Cerebellar cortex (tissue), 1 donor: ENCODE data around the gene RUNDC1.
"Not testable (repeated sequence)": the region's sequence is repeated elsewhere in the genome, so short reads cannot be mapped to it uniquely, and the experiment has no call there.

Experiments
- DNase-seq: peaks from one replicate; pipeline ENCODE4 v3.0.0-alpha.2; 2015; ENCODE audit warnings: low spot score

The RUNDC1 gene

DNA sequence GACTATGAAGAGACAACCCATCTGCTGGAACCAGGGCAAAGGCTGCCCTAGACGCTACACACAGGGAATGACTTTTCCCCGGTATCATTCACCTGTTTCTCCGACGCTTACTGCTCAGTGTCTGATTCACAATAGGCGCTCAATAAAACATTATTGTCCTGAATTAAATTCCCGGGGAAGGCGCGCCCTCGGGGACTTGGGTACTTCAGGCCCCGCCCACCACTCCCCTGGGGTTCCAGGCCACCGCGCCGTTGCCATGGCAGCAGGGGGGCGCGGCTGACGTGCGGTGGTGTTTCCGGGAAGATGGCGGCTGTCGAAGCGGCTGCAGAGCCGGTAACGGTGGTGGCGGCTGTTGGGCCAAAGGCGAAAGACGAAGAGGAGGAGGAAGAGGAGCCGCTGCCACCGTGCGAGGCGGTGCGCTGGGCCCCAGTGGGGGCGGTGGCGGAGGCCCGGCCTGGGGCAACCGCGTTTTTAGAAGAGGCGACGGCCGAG is at the start of gene RUNDC1:
TSS of gene RUNDC1 (plus strand) at position 292 of the 492 bp plus-strand sequence. CDS start at position 304, 12 bp downstream.
- peak; percentile 87 for DNase-seq

DNA sequence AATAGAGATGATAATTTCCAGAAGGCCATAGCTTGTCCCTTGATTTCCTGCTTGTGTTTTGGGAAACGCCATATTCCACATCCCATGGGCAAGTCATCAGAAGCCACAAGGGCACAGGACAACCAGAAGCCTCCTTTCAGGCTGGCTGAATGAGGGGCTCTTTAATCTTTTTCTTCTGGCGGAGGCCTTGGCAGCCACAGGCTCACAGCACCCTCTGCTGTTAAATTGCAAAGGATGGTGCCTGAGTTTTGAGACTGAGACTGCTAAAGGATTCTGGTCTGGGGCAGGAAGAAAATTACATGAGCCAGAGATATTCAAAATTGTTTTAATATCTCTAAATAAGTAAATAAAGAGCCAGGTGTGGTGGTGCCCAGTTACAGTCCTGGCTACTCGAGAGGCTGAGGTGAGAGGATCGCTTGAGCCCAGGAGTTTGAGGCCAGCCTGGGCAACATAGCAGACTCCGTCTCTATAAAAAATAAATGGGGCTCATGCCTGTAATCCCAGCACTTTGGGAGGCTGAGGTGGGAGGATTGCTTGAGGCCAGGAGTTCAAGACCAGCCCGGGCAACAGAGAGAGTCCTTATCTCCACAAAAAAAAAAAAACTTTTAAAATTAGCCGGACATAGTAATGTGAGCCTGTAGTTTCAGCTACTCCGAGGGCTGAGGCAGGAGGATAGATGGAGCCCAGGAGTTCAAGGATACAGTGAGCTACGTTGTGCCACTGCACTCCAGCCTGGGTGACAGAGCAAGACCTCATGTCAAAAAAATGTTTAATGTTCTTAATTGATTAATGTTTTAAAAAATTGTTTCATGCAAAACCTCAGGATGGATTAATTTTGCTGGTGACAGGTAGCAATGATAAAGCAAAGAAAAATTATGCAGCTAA is 42.4 kb upstream of the RUNDC1 start:
- DNase-seq = peak; percentile 58

DNA sequence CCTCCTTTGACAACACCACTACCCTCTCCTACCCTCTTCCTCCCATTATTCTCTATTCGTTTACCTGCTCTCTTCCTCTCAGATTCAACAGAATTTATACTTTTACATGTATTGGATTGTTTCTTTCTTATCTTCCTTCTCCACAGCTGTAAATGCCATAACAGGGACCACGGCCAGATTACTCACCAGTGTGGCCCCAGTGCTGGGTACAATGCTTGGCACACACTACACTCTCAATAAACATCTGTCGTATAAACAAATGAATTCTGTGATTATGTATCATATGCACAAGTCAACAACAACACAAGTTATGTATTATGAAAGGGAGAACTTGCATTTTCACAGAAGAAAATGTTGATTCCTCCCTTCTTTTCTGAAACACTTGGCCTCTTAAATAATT is 36.2 kb upstream of the RUNDC1 start:
- no peak for DNase-seq

DNA sequence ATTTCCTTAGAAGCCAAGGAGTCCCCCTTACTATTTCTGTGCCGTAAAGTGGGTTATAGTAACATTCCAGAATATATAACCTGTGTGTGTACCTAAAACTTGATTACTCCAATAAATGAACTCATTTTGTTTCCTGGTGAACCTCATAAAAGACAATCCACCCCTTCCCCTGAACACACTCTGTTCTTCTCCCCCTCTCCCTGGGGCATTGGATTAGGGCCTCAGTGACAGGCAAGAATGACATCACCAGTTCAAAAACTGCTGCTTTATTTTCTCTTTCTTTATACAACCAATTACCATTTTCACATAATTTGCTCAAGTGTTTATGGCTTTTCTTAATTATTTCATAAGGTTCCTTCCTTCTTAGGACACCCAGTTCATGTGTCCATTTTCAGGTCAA is 33.6 kb upstream of the RUNDC1 start:
- no peak for DNase-seq

DNA sequence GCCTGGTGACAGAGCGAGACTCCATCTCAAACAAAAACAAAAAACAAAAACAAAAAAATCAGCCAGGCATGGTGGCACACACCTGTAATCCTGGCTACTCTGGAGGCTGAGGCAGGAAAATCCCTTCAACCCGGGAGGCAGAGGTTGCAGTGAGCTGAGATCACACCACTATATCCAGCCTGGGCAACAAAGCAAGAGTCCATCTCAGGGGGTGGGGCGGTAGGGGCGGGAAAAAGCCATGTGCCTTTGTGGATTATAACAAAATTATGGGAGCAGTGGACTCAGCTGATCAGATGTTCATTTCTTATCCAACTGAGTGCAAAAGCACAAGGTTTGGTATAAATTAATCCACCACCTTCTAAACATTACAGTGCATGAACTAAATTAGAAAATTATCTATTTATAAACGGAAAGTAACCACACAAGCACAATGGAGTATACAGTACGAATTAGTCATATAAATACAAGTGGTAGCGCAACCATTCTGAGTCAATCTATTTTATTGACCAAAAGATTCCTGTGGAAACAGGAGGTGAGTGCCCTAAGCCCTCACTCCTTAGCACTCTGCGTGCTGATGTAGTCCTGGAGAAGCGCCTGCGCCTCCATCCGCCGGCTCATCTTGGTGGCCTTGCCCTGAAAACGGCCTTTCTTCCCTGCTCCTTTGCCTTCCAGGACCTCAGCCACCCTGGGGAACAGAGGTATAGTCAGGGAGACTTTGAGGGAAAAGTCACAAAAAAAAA is 30.2 kb upstream of the RUNDC1 start:
- DNase-seq = no peak

DNA sequence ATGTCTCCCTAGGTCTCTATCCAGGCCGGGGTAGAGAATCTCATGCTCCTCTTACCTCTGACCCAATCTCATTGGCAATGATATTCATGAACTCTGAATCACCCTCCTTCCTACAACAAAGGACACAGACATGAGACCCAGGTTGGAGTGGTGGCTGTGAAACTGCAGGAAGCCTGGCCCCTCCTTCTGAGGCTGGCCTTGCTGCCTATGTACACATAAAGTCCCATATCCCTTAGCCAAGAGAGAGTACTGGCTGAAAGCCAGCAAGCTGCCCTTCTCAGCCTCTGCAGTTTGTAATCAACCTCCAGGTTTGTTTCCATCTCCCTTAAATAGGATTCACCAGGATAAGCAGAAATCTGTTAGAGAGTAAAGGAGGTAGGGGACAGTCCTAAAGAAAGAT is 26.7 kb upstream of the RUNDC1 start:
- no peak for DNase-seq

DNA sequence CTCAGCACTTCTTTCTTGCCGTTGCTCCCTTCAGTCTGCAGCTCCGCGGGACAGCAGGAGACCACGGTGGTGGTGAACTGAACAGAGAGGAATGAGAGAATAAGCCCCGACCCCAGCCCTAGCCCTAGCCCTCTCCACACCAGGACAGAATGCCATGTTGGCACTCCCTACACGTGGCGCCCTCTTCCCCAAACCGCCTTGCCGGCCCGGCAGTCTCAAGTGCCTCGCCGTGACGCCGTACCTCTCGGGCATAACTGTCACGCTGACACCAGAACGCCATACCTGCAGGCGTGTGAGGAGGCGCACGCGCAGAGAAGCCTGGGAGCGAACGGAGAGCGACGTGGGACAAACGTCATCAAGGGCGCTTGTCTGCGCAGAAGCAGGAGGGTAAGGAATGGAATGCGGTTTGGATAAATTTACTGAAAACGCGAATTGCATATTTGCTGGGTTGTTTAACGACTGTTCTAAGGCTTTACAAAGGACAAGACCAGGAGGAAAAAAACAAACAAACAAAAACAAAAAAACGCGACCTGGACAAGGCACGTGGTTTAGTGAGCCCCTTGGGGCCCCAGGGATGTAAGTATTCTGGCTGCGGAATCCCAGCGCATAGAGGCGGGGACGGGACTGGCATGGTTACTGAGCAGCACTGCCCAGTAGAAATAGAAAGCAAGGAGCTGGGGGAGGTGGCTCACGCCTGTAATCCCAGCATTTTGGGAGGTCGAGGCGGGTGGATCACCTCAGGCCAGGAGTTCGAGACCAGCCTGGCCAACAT is 16.0 kb upstream of the RUNDC1 start, which contains the start of gene AARSD1:
TSS of gene AARSD1 (minus strand) at position 294 of the 772 bp plus-strand sequence. CDS start at position 280, 14 bp downstream.
- DNase-seq = peak; percentile 95

DNA sequence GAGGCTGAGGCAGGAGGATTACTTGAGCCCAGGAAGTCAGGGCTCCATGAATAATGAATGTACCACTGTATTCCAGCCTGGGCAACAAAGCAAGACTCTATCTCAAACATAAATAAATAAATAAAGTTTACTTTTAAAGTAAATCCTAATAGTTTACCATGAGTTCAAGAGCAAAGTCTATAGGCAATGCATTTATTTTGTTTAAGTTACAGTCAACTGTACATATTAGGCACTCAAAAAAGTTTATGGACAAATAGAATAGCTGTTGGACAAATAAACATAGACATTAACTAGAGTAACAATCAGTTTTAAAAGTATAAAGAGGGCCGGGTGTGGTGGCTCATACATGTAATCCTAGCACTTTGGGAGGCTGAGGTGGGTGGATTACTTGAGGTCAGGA is 12.4 kb upstream of the RUNDC1 start:
- DNase-seq = no peak

DNA sequence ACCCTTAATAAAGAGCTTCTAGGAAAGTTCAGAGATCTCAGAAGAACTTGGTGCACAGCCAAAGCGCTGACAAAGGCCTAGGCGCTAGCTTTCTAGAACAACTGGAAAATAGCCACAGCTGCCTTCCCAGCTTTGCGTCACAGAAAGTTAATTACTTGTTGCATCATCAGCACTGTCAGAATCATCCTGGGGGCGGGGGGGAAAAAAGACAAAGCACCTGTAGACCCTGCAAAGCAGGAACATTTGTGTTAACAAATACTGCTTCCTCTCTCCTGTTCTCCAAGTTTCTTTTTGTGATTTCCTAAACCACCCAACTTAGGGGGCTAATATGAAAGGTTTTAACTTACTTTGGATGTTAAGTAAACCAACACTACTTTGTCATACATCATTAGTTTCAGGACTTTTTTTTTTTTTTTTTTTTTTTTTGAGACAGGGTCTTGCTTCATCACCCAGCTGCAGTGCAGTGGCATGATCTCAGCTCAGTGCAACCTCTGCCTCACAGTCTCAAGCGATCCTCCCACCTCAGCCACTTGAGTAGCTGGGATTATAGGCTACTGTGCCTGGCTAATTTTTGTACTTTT is 11.3 kb upstream of the RUNDC1 start:
- no peak for DNase-seq

DNA sequence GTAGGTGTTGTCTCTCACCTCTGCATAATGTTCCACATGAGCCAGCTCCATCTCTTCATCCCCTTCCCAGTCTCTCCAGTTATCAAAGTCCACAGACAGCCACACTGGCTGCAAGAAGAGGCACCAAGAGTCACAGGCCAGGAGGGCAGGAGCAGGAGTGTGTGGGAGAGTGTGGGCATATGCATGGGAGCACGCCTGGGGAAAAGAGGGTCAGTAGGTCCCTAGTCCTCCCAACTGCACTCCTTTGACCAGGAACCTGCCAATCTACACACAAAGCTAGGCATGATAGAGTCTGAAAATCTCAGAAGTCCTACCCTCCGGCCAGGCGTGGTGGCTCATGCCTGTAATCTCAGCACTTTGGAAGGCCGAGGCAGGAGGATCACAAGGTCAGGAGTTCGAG is 8.8 kb upstream of the RUNDC1 start:
- no peak for DNase-seq

DNA sequence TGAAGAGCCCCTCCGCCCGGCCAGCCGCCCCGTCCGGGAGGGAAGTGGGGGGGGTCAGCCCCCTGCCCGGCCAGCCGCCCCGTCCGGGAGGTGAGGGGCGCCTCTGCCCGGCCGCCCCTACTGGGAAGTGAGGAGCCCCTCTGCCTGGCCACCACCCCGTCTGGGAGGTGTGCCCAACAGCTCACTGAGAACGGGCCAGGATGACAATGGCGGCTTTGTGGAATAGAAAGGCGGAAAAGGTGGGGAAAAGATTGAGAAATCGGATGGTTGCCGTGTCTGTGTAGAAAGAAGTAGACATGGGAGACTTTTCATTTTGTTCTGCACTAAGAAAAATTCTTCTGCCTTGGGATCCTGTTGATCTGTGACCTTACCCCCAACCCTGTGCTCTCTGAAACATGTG is 7.0 kb upstream of the RUNDC1 start:
- not testable (repeated sequence) for DNase-seq

DNA sequence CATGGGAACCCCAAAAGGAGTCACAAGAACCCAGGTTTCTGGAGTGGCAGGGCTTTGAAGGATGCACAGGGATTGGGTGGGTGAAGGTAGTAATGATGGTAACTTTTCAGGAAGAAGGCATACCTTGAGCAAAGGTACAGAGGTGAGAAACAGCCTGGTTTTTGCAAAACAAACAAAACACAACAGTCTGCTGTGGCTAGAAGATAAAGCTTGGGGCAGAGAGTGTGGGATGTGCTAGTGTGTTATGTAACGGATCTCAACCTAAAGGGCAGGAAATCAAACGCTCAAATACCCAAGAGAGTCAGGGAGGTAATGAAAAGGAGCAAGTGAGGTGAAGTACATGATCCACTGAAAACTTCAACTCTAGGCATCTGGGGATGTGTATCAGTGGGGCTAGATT is 5.1 kb upstream of the RUNDC1 start:
- no peak for DNase-seq

DNA sequence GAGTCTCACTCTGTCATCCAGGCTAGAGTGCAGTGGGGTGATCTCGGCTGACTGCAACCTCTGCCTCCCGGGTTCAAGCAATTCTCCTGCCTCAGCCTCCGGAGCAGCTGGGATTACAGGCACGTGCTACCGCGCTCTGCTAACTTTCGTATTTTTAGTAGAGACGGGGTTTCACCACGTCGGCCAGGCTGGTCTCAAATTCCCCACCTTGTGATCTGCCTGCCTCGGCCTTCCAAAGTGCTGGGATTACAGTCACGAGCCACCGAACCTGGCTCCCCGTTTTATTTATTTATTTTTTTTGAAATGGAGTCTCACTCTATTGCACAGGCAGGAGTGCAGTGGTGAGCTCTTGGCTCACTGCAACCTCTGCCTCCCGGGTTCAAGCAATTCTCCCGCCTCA is 4.7 kb upstream of the RUNDC1 start:
- DNase-seq = not testable (repeated sequence)

DNA sequence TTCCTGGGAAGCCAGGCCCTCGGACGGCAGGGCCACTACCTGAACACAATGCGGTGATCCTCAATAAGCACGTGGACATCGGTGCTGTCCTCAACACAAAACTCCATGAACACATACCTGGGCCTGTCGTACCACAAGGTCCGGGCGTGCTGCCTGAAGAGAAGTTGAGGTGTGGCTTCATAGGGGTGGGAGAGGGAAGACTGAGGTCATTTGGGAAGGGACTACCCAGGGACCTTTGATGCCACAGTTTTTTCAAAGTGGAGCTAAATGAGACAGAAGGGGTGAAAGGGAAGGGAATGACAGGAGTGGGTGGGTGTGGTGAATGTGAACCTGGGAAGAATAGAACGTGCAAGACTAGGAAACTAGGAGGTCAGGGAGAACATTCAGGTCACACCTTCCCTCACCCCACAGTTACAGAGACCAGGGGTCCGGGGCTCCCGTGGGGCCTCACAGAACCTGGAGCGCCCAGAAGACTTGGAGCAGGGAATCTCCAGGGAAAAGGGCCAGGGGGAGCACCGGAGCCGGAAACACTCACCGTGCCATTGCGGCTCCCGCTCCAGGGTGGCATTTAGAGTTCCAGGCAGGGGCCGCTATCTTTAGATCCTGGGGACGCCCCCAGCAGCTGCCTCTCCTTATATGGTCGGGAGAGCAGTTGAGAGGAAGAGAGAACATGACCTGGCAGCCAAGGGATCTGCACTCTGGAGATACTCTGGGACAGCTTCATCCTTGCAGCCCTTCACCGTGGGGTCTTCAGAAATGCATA is 673 bp upstream of the RUNDC1 start, which contains the start of gene PTGES3L:
TSS of gene PTGES3L (minus strand) at position 570 of the 763 bp plus-strand sequence. CDS start at position 543, 27 bp downstream.
- DNase-seq = no peak

DNA sequence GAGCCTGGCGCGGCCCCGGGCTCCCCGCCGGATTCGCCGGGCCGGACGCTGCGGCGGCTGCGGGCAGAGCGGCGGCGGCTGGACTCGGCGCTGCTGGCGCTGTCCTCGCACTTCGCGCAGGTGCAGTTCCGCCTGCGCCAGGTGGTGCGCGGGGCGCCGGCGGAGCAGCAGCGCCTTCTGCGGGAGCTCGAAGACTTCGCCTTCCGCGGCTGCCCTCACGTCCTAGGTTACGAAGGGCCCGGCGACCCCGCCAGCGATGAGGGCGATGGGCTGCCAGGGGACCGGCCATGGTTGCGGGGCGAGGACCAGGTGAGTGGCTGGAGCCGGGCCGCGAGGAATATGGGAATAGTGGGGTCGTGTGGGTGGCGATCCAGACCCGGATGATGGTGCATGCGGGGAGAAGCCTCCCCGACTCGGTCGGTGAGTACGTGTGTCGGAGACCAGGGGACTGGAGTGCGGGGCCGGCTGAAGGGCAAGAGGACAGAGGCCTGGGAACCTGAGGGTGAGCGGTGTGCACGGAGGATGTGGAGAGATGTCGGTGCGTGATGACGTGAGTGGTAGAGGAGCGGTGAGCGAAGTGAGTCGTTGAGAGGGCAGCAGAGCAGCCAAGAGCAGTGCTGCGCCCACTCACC is 517 bp downstream of the RUNDC1 start:
- DNase-seq = peak; percentile 72

DNA sequence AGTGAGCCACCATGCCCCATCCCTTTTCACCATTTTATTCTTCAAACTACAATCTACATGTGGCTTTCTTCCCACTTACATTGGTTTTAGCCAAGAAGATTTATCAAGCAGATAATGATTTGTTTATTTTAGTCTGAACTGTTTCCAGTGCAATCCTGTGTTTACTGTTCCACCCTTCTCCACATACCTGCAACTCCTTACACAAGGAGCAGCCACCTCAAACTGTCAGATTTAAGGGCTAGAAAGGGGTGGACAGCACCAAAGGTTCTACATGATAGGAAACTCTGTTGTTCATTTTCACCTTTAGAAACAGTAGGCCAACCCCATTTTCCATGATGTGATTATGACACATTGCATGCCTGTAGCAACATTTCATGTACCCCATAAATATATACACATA is 1.9 kb downstream of the RUNDC1 start:
- no peak for DNase-seq

DNA sequence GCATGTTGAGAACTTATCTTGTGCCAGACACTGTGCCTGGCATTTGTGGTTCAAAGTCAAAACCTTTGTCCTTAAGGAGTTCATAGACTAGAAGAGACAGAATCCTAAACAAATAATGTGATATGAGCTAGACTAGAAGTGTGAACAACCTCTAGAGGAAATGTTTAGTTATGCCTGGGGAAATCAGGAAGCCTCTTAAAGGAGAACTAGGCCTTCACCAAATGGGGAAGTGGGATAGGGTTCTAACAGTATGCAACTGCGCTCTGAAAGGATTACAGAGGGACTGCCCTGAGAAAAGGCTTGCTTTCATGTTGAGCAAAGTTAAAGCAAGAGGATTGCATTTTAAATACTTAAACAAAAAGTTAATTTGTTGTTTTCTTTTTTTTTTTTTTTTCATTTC is 4.9 kb downstream of the RUNDC1 start:
- no peak for DNase-seq

DNA sequence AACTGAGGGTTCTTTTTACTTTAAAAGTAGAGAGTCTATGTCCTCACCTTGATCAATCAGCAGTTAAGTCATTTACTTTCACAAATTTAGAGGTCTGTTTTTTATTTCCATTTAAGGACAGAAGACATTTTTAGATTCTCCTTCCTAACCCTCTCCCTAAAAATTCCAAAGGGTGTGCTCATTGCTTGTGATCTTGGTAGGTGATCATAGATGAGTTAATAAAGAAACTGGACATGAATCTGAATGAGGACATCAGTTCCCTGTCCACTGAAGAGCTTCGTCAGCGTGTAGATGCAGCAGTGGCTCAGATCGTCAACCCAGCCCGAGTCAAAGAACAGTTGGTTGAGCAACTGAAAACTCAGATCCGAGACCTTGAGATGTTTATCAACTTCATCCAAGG is 8.8 kb downstream of the RUNDC1 start:
- no peak for DNase-seq

DNA sequence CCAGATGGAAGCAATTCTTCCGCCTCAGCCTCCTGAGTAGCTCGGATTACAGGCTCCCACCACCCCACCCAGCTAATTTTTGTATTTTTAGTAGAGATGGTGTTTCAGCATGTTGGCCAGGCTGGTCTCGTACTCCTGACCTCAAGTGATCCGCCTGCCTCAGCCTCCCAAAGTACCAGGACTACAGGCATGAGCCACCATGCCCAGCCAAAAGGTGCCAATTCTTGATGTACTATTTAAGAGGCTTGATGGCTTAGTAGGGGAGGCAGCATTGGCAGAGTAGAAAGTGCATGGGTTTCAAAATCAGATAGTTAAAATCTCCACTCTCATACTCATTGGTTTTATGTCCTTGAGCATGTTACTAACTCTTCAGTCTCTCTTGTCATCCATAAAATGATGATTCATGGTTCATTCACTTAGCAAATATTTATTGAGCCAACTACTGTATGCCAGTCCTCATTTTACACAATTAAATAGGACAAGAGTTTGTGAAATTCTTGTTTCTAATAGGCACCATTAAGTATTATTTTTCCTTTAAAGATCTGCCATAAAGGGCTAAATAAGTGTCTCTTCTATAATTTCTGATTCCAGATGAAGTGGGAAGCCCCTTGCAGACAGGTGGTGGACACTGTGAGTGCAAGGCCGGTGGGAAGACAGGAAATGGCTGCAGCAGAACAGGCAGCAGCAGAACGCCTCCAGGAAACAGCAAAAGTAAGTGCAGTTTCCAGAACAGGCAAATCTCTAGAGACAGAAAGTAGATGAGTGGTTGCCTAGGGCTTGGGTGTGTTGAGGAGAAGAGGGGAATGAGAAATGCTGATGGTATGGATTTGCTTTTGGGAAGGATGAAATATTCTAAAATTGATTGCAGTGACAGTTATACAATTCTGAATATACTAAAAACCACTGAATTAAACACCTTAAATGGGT is 9.6 kb downstream of the RUNDC1 start:
- no peak for DNase-seq
